Astrocyte of the cerebellum (primary cell): ENCODE results near the gene DUSP15.

Experiments
- DNase-seq: peaks from one replicate; pipeline ENCODE4 v3.0.0-alpha.2; 2011; ENCODE audit warnings: low read depth
- H3K4me3 ChIP-seq: 2 replicates; pipeline ENCODE4 v1.5.1; 2011; ENCODE audit warnings: mild to moderate bottlenecking, low read depth, low read length, moderate library complexity
- CTCF ChIP-seq: IDR thresholded peaks from 2 replicates; pipeline ENCODE4 v1.5.1; 2012; ENCODE audit warnings: low read length, low read depth, moderate library complexity, mild to moderate bottlenecking; ENCODE audit errors: missing control alignments
- in situ Hi-C: cut with HindIII; loops from 2 replicates; pipeline ENCODE4 v1.10.0; 2017; ENCODE audit warnings: low sequenced_read_pairs

The DUSP15 gene

GRCh38 chr20:31907046-31907445 is 36.7 kb upstream of the DUSP15 start:
- DNase-seq = no peak
- in situ Hi-C loops = no loop called here
- H3K4me3 ChIP-seq = no peak overlapping the region
- no peak for TF ChIP-seq CTCF

DNA sequence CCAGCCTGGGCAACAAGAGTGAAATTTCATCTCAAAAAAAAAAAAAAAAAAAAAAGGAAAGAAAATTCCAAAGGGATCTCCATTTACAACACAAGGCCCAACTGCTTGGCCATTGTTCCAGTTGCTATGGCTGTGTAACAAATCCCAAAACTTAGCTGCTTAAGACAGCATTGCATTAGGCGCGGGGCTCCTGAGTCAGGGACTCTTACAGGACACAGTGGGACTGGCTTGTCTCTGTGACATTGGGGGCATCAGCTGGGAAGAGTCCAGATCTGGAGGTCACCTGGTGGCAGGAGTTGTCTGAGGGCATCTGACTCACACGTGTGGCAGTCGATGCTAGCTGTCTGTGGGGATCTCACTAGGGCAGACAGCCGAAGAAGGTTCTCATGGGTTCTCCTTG is 35.7 kb upstream of the DUSP15 start:
- H3K4me3 ChIP-seq = no peak overlapping the region
- TF ChIP-seq CTCF = no peak
- in situ Hi-C loops = no loop called here
- DNase-seq = no peak

DNA sequence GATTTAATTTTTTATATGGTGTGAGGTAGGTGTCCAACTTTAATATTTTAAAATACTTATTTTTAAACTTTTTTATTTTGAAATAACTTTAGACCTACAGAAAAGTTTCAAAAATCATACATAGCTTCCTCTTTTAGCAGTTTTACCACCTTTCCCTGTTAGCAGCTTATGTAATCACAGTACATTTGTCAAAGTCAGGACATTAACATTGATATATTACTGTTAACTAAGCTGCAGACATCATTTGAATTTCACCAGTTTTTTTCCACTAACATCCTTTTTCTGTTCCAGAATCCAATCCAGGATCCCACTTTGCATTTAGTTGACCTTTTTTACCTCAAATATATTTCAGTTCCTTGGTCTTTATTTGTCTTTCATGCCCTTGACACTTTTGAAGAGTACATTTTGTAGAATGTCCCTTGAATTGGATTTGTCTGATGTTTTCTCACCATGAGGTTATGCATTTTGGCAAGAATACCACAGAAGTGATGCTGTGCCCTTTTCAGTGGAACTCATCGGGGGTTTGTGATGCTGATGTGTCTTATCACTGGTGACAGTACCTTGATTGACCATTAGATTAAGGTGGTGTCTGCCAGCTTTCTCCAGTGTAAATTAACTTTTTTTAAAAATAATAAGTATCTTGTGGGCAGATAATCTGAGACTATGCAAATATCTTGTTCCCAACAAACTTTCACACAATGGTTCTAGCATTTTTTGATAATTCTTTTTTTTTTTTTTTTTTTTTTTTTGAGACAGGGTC is 33.5 kb upstream of the DUSP15 start:
- in situ Hi-C loops = no loop called here
- TF ChIP-seq CTCF = no peak

GRCh38 chr20:31901615-31902014 is 31.3 kb upstream of the DUSP15 start:
- no peak for DNase-seq
- no peak overlapping the region for H3K4me3 ChIP-seq
- in situ Hi-C loops = no loop called here
- no peak for TF ChIP-seq CTCF

More for the DNA sequence above, 33.5 kb upstream of the DUSP15 start:
- no peak overlapping the region for H3K4me3 ChIP-seq
- no peak for DNase-seq

GRCh38 chr20:31897541-31897940 is 27.2 kb upstream of the DUSP15 start:
- in situ Hi-C loops = no loop called here
- no peak overlapping the region for H3K4me3 ChIP-seq
- TF ChIP-seq CTCF = no peak
- DNase-seq = no peak

DNA sequence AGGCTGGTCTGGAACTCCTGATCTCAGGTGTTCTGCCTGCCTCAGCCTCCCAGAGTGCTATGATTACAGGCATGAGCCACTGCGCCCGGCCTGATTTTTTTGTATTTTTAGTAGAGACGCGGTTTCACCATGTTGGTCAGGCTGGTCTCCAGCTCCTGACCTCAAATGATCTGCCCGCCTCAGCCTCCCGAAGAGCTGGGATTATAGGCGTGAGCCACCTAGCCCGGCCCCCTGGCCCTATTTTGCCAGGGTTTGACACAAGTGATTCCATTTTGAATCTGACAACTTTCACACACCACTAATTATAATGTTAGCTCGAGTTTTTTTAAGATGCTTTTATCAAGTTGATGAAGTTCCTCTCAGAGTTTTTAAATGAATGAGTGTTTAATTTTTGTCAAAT is 25.7 kb upstream of the DUSP15 start:
- no peak overlapping the region for H3K4me3 ChIP-seq
- in situ Hi-C loops = no loop called here
- no peak for TF ChIP-seq CTCF
- DNase-seq = no peak
